SK-N-SH treated with all-trans-retinoic acid at 6 μM for 48 hours (cell line): ENCODE data around the gene CHFR.

Experiments used
- ATAC-seq: fragments of 200-7000 bp; cut with Tn5 transposase; 3 replicates; pipeline ENCODE4 v1.9.1; 2020; ENCODE audit warnings: mild to moderate bottlenecking, moderate library complexity
- ARNTL ChIP-seq: fragments of 450-650 bp; formaldehyde crosslinking; IDR thresholded peaks from 2 replicates; pipeline ENCODE4 v1.5.0; 2020; ENCODE audit warnings: low read depth, mild to moderate bottlenecking, moderate library complexity, borderline replicate concordance
- BACH2 ChIP-seq: fragments of 250-450 bp; sonication (Bioruptor Pico); IDR thresholded peaks from 2 replicates; pipeline ENCODE4 v1.9.0; 2021; ENCODE audit warnings: mild to moderate bottlenecking, borderline replicate concordance
- ESRRG ChIP-seq: fragments of 250-450 bp; sonication (Bioruptor Pico); IDR thresholded peaks from 2 replicates; pipeline ENCODE4 v1.6.1; 2021; ENCODE audit warnings: mild to moderate bottlenecking
- GLIS3 ChIP-seq: fragments of 250-450 bp; sonication (Bioruptor Pico); IDR thresholded peaks from 2 replicates; pipeline ENCODE4 v1.5.0; 2020; ENCODE audit warnings: mild to moderate bottlenecking, moderate library complexity
- ISL1 ChIP-seq: fragments of 250-450 bp; sonication (Bioruptor Pico); IDR thresholded peaks from 2 replicates; pipeline ENCODE4 v2.1.2; 2022; ENCODE audit warnings: mild to moderate bottlenecking, moderate library complexity
- OSR1 ChIP-seq: fragments of 250-450 bp; sonication (Bioruptor Pico); IDR thresholded peaks from 2 replicates; pipeline ENCODE4 v1.8.0; 2022; ENCODE audit warnings: moderate library complexity, mild to moderate bottlenecking, inconsistent platforms
- PATZ1 ChIP-seq: fragments of 250-450 bp; sonication (Bioruptor Pico); IDR thresholded peaks from 2 replicates; pipeline ENCODE4 v1.8.0; 2020; ENCODE audit warnings: mild to moderate bottlenecking, moderate library complexity, borderline replicate concordance
- POU6F1 ChIP-seq: fragments of 250-450 bp; sonication (Bioruptor Pico); IDR thresholded peaks from 2 replicates; pipeline ENCODE4 v1.8.0; 2021; ENCODE audit warnings: low read depth, mild to moderate bottlenecking, moderate library complexity, borderline replicate concordance
- RARB ChIP-seq: fragments of 250-450 bp; sonication (Bioruptor Pico); IDR thresholded peaks from 2 replicates; pipeline ENCODE4 v1.8.0; 2021; ENCODE audit warnings: mild to moderate bottlenecking, moderate library complexity
- SNAI2 ChIP-seq: fragments of 250-450 bp; sonication (Bioruptor Pico); IDR thresholded peaks from 2 replicates; pipeline ENCODE4 v1.5.0; 2020; ENCODE audit warnings: mild to moderate bottlenecking, moderate library complexity
- TOX ChIP-seq: fragments of 250-450 bp; sonication (Bioruptor Pico); IDR thresholded peaks from 2 replicates; pipeline ENCODE4 v1.8.0; 2021; ENCODE audit warnings: mild to moderate bottlenecking, moderate library complexity, borderline replicate concordance
- TSHZ2 ChIP-seq: fragments of 250-450 bp; sonication (Bioruptor Pico); IDR thresholded peaks from 2 replicates; pipeline ENCODE4 v1.5.0; 2020; ENCODE audit warnings: mild to moderate bottlenecking, moderate library complexity
- ZC3H10 ChIP-seq: fragments of 250-450 bp; sonication (Bioruptor Pico); IDR thresholded peaks from 2 replicates; pipeline ENCODE4 v1.5.1; 2021; ENCODE audit warnings: mild to moderate bottlenecking, moderate library complexity
- ZFP3 ChIP-seq: fragments of 250-450 bp; sonication (Bioruptor Pico); IDR thresholded peaks from 2 replicates; pipeline ENCODE4 v1.5.0; 2020; ENCODE audit warnings: mild to moderate bottlenecking, moderate library complexity
- ZFP30 ChIP-seq: fragments of 450-650 bp; formaldehyde crosslinking; IDR thresholded peaks from 2 replicates; pipeline ENCODE4 v1.5.0; 2022; ENCODE audit warnings: mild to moderate bottlenecking, moderate library complexity
- ZNF70 ChIP-seq: fragments of 450-650 bp; formaldehyde crosslinking; IDR thresholded peaks from 2 replicates; pipeline ENCODE4 v1.5.0; 2020; ENCODE audit warnings: mild to moderate bottlenecking, moderate library complexity
- ZNF8 ChIP-seq: fragments of 450-650 bp; formaldehyde crosslinking; IDR thresholded peaks from 2 replicates; pipeline ENCODE4 v1.5.0; 2020; ENCODE audit warnings: mild to moderate bottlenecking, moderate library complexity
- TF ChIP-seq, protein P1 (sequence below): fragments of 250-450 bp; sonication (Bioruptor Pico); IDR thresholded peaks from 2 replicates; pipeline ENCODE4 v1.5.1; 2021; ENCODE audit warnings: mild to moderate bottlenecking, moderate library complexity

Gene CHFR

GRCh38 chr12:132874175-132874574 is 13.2 kb downstream of the CHFR start:
- TF ChIP-seq, protein P1, sequence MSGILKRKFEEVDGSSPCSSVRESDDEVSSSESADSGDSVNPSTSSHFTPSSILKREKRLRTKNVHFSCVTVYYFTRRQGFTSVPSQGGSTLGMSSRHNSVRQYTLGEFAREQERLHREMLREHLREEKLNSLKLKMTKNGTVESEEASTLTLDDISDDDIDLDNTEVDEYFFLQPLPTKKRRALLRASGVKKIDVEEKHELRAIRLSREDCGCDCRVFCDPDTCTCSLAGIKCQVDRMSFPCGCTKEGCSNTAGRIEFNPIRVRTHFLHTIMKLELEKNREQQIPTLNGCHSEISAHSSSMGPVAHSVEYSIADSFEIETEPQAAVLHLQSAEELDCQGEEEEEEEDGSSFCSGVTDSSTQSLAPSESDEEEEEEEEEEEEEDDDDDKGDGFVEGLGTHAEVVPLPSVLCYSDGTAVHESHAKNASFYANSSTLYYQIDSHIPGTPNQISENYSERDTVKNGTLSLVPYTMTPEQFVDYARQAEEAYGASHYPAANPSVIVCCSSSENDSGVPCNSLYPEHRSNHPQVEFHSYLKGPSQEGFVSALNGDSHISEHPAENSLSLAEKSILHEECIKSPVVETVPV (CRISPR knock-in tag), result no peak
- TF ChIP-seq BACH2 (CRISPR knock-in tag) (no peak), RARB (no peak), ZC3H10 (CRISPR knock-in tag) (no peak), ZFP3 (CRISPR knock-in tag) (no peak), SNAI2 (CRISPR knock-in tag) (no peak), ARNTL (no peak), ZFP30 (CRISPR knock-in tag) (no peak), ISL1 (CRISPR knock-in tag) (no peak), POU6F1 (CRISPR knock-in tag) (no peak), TOX (CRISPR knock-in tag) (no peak), ZNF70 (CRISPR knock-in tag) (no peak)
- no peak for ATAC-seq

- TF ChIP-seq ZNF70 (CRISPR knock-in tag) (no peak), TOX (CRISPR knock-in tag) (no peak), TSHZ2 (CRISPR knock-in tag) (no peak)
- no peak for ATAC-seq
These were observed 13.7 kb downstream of the CHFR start for GRCh38 chr12:132873724-132874123.

- ATAC-seq, result no peak
- TF ChIP-seq ZNF8 (CRISPR knock-in tag), result no peak
- no peak for TF ChIP-seq ZFP3 (CRISPR knock-in tag)
- TF ChIP-seq OSR1, result no peak
- no peak for TF ChIP-seq ESRRG (CRISPR knock-in tag)
- no peak for TF ChIP-seq TSHZ2 (CRISPR knock-in tag)
- TF ChIP-seq GLIS3 (CRISPR knock-in tag), result no peak
- TF ChIP-seq PATZ1 (CRISPR knock-in tag), result no peak
- TF ChIP-seq POU6F1 (CRISPR knock-in tag), result no peak
These were observed 14.4 kb downstream of the CHFR start for GRCh38 chr12:132872975-132873421.
